ENCODE results near the gene UVRAG.

GRCh38 chr11:76164081-76164480, 349.1 kb downstream of the UVRAG start:
- no peak for TF ChIP-seq EZH2 (IDR thresholded peaks at IDR 0.05; ENCODE audit: low read length)
- TF ChIP-seq CTCF (optimal IDR thresholded peaks at IDR 0.05 in 1 of 3, IDR thresholded peaks at IDR 0.05 in 1 of 3, conservative IDR thresholded peaks at IDR 0.05 in 1 of 3; ENCODE audit: extremely low read depth in 1 of 3, insufficient read depth in 2 of 3, low read length in 3 of 3), result no peak
